ENCODE measurements around the gene ACVRL1. TPM values are rescaled to one million over a fixed set of nuclear protein-coding genes. Genes with fewer than 3 reads are reported as not detected.

The ACVRL1 gene
- total RNA-seq, 1 experiment from 2014 or later = not detected

DNA sequence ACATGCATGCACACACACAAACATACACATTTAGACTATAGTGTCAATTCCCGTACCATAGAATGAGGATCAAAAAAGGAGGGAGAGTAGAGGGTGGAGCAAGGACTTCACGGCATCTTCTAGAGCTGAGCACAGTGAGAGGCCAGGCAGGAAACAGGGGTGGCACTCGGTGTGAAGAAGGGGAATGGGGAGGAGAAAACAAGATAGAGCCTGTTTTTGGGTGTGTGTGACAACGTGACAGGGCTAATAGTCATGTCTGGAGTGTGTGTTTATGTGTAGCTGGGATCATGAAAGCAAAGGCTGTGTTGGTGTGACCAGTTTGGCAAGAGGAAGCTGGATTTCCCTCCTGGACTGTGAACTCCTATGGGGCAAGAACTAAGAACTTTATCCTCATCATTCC lies 34.3 kb downstream of the ACVRL1 start:
- Mint-ChIP-seq H3K4me3 (no peak overlapping the region), H3K27me3 (ENCODE audit: low read depth) (peaks cover 41% of the 10 kb centered on the region), H3K27ac (no peak overlapping the region), H3K36me3 (ENCODE audit: insufficient read depth in 1 of 3, low read depth in 3 of 3) (peaks cover 0 to 5% (median 5%) of the 10 kb centered on the region in 3 experiments; a peak in 4 of 7 replicates), H3K4me1 (peaks cover 6 to 11% of the 10 kb centered on the region in 2 experiments; a peak in 3 of 4 replicates), H3K9me3 (peaks cover 12 to 15% of the 10 kb centered on the region in 2 experiments)
- Histone ChIP-seq H3T11ph (ENCODE audit: low read length) (no peak overlapping the region), H3K4me2 (ENCODE audit: insufficient read depth, insufficient read length, low read length) (no peak overlapping the region), H3K23me2 (ENCODE audit: insufficient read length, low read depth, low read length, poor library complexity, severe bottlenecking) (no peaks in the 10 kb centered on the region), H2BK20ac (ENCODE audit: low read depth, low read length, poor library complexity, severe bottlenecking) (no peak overlapping the region), H3K27me3 (ENCODE audit: insufficient read depth, low read length) (0 out of 2 replicates have a peak, but pooled peaks cover 3% of the 10 kb centered on the region), H3K4ac (ENCODE audit: low read depth, low read length) (no peak overlapping the region), H4K5ac (ENCODE audit: insufficient read length, low read depth, low read length) (no peak overlapping the region), H3K27ac (ENCODE audit: insufficient read length, low read depth, low read length) (no peak overlapping the region), H3K56ac (ENCODE audit: insufficient read length, low read depth, low read length) (no peak overlapping the region), H2AK5ac (ENCODE audit: insufficient read length, low read length) (no peak overlapping the region), H3K23ac (ENCODE audit: insufficient read length, low read depth, low read length) (no peak overlapping the region), H2BK5ac (ENCODE audit: insufficient read length, low read length) (no peak overlapping the region), H4K20me1 (ENCODE audit: control insufficient read depth, insufficient read depth, insufficient read length) (no peaks in the 10 kb centered on the region), H3K4me1 (ENCODE audit: insufficient read depth, low read length) (no peaks in the 10 kb centered on the region; the same call in 1 of the 2 replicates), H3K9me3 (ENCODE audit: control insufficient read depth, low read depth, low read length) (peaks cover 5% of the 10 kb centered on the region), H2AFZ (ENCODE audit: low read length) (no peak overlapping the region), H3K79me1 (ENCODE audit: insufficient read depth, low read depth, low read length, poor library complexity, severe bottlenecking) (no peaks in the 10 kb centered on the region), H3K14ac (ENCODE audit: insufficient read depth, low read length) (no peak overlapping the region), H3K79me2 (ENCODE audit: insufficient read depth, low read length) (no peaks in the 10 kb centered on the region), H2BK120ac (ENCODE audit: low read depth, low read length, poor library complexity, severe bottlenecking) (no peak overlapping the region), H3K9ac (ENCODE audit: extremely low read depth, insufficient read length, low read length) (no peak overlapping the region), H3K18ac (ENCODE audit: insufficient read length, low read depth, low read length) (no peak overlapping the region), H4K8ac (replicated peaks; ENCODE audit: insufficient read length, low read depth, low read length) (no peak overlapping the region), H4K91ac (ENCODE audit: insufficient read length, low read depth, low read length) (no peak overlapping the region), H2BK12ac (ENCODE audit: insufficient read length, low read depth, low read length) (no peak overlapping the region), H2BK15ac (ENCODE audit: low read depth, low read length) (no peak overlapping the region)
- TF ChIP-seq, protein P1, sequence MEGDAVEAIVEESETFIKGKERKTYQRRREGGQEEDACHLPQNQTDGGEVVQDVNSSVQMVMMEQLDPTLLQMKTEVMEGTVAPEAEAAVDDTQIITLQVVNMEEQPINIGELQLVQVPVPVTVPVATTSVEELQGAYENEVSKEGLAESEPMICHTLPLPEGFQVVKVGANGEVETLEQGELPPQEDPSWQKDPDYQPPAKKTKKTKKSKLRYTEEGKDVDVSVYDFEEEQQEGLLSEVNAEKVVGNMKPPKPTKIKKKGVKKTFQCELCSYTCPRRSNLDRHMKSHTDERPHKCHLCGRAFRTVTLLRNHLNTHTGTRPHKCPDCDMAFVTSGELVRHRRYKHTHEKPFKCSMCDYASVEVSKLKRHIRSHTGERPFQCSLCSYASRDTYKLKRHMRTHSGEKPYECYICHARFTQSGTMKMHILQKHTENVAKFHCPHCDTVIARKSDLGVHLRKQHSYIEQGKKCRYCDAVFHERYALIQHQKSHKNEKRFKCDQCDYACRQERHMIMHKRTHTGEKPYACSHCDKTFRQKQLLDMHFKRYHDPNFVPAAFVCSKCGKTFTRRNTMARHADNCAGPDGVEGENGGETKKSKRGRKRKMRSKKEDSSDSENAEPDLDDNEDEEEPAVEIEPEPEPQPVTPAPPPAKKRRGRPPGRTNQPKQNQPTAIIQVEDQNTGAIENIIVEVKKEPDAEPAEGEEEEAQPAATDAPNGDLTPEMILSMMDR (conservative IDR thresholded peaks at IDR 0.05) = no peak
- no peak for DNase-seq
- WGBS (ENCODE audit: extremely low coverage, insufficient read length, low lambda C conversion rate) = no CpG with 5 or more reads among the region's 4 CpGs
